ENCODE results near the gene GOLGA6L26. TPM values are rescaled to one million over a fixed set of nuclear protein-coding genes. Genes with fewer than 3 reads are reported as not detected.
"Not testable (repeated sequence)": the region's sequence is repeated elsewhere in the genome, so short reads cannot be mapped to it uniquely, and the experiment has no call there.

GOLGA6L26 gene
- total RNA-seq (not detected), total RNA-seq (0 to 0.07 (median 0) reads per million in 29 experiments)
- not detected for total RNA-seq (2013)

GRCh38 chr15:23334096-23334495 is at the start of gene GOLGA6L26:
TSS of gene GOLGA6L26 (minus strand) at chr15:23334196. CDS start at chr15:23334135, 61 bp downstream.
- H3K36me3 Mint-ChIP-seq; H3K27me3 ChIP-seq (replicated peaks in 1 of 2; ENCODE audit: control insufficient read depth in 2 of 2, extremely low read depth in 1 of 2, insufficient read depth in 2 of 2, low read length in 1 of 2); H3K27ac ChIP-seq (ENCODE audit: low read length); H3K4me1 Mint-ChIP-seq; ATAC-seq (replicated peaks in 1 of 4); POLR2A ChIA-PET; CTCF ChIA-PET; H3K27me3 Mint-ChIP-seq; H3K4me3 ChIP-seq (ENCODE audit: control insufficient read depth in 1 of 2, extremely low read depth in 1 of 2, low read length in 1 of 2); H3K36me3 ChIP-seq (ENCODE audit: control insufficient read depth in 2 of 2, extremely low read depth in 1 of 2, insufficient read depth in 1 of 2, low read length in 1 of 2); H3K27ac Mint-ChIP-seq; DNase-seq; H3K4me1 ChIP-seq (ENCODE audit: control insufficient read depth in 1 of 2, extremely low read depth in 1 of 2, insufficient read depth in 2 of 2, low read length in 2 of 2); H3K9me3 ChIP-seq; H3K4me3 Mint-ChIP-seq; H3K9me3 Mint-ChIP-seq: not testable (repeated sequence)
- WGBS (ENCODE audit: insufficient coverage) = no CpG with 5 or more reads among the region's 7 CpGs

GRCh38 chr15:23381192-23381591 is 47.2 kb upstream of the GOLGA6L26 start:
- H3K9me3 ChIP-seq; POLR2A ChIA-PET; H3K27me3 Mint-ChIP-seq; H3K36me3 Mint-ChIP-seq; H3K27me3 ChIP-seq (replicated peaks in 1 of 2; ENCODE audit: control insufficient read depth in 2 of 2, extremely low read depth in 1 of 2, insufficient read depth in 2 of 2, low read length in 1 of 2); H3K27ac Mint-ChIP-seq; ATAC-seq (replicated peaks in 1 of 4); H3K4me3 ChIP-seq (ENCODE audit: control insufficient read depth in 1 of 2, extremely low read depth in 1 of 2, low read length in 1 of 2); CTCF ChIA-PET; H3K9me3 Mint-ChIP-seq; H3K4me1 Mint-ChIP-seq; H3K36me3 ChIP-seq (ENCODE audit: control insufficient read depth in 2 of 2, extremely low read depth in 1 of 2, insufficient read depth in 1 of 2, low read length in 1 of 2); H3K27ac ChIP-seq (ENCODE audit: low read length); H3K4me3 Mint-ChIP-seq; DNase-seq; H3K4me1 ChIP-seq (ENCODE audit: control insufficient read depth in 1 of 2, extremely low read depth in 1 of 2, insufficient read depth in 2 of 2, low read length in 2 of 2): not testable (repeated sequence)
- 72% methylated on average over 5 of the region's 7 CpGs for WGBS (ENCODE audit: insufficient coverage)

GRCh38 chr15:23380700-23381099 is 46.7 kb upstream of the GOLGA6L26 start:
- H3K27ac ChIP-seq (ENCODE audit: low read length); H3K27me3 ChIP-seq (replicated peaks in 1 of 2; ENCODE audit: control insufficient read depth in 2 of 2, extremely low read depth in 1 of 2, insufficient read depth in 2 of 2, low read length in 1 of 2); H3K9me3 Mint-ChIP-seq; H3K4me3 Mint-ChIP-seq; H3K36me3 ChIP-seq (ENCODE audit: control insufficient read depth in 2 of 2, extremely low read depth in 1 of 2, insufficient read depth in 1 of 2, low read length in 1 of 2); DNase-seq; H3K36me3 Mint-ChIP-seq; H3K27me3 Mint-ChIP-seq; POLR2A ChIA-PET; ATAC-seq (replicated peaks in 1 of 4); H3K9me3 ChIP-seq; H3K4me1 Mint-ChIP-seq; H3K4me1 ChIP-seq (ENCODE audit: control insufficient read depth in 1 of 2, extremely low read depth in 1 of 2, insufficient read depth in 2 of 2, low read length in 2 of 2); H3K27ac Mint-ChIP-seq; CTCF ChIA-PET; H3K4me3 ChIP-seq (ENCODE audit: control insufficient read depth in 1 of 2, extremely low read depth in 1 of 2, low read length in 1 of 2): not testable (repeated sequence)
- 71% methylated on average over 2 of the region's 4 CpGs for WGBS (ENCODE audit: insufficient coverage)

GRCh38 chr15:23378946-23379345 is 45.0 kb upstream of the GOLGA6L26 start:
- H3K36me3 ChIP-seq (ENCODE audit: control insufficient read depth in 2 of 2, extremely low read depth in 1 of 2, insufficient read depth in 1 of 2, low read length in 1 of 2); H3K9me3 Mint-ChIP-seq; H3K4me3 Mint-ChIP-seq; H3K4me1 Mint-ChIP-seq; ATAC-seq (replicated peaks in 1 of 4); H3K27me3 Mint-ChIP-seq; H3K27ac ChIP-seq (ENCODE audit: low read length); H3K36me3 Mint-ChIP-seq; DNase-seq; H3K9me3 ChIP-seq; H3K4me1 ChIP-seq (ENCODE audit: control insufficient read depth in 1 of 2, extremely low read depth in 1 of 2, insufficient read depth in 2 of 2, low read length in 2 of 2); POLR2A ChIA-PET; H3K27me3 ChIP-seq (replicated peaks in 1 of 2; ENCODE audit: control insufficient read depth in 2 of 2, extremely low read depth in 1 of 2, insufficient read depth in 2 of 2, low read length in 1 of 2); H3K4me3 ChIP-seq (ENCODE audit: control insufficient read depth in 1 of 2, extremely low read depth in 1 of 2, low read length in 1 of 2); H3K27ac Mint-ChIP-seq; CTCF ChIA-PET: not testable (repeated sequence)
- WGBS (ENCODE audit: insufficient coverage) = 43% methylated on average over 1 of the region's 13 CpGs

GRCh38 chr15:23374226-23374625 is 40.2 kb upstream of the GOLGA6L26 start:
- H3K9me3 ChIP-seq; H3K4me1 ChIP-seq (ENCODE audit: control insufficient read depth in 1 of 2, extremely low read depth in 1 of 2, insufficient read depth in 2 of 2, low read length in 2 of 2); H3K4me3 ChIP-seq (ENCODE audit: control insufficient read depth in 1 of 2, extremely low read depth in 1 of 2, low read length in 1 of 2); H3K27me3 ChIP-seq (replicated peaks in 1 of 2; ENCODE audit: control insufficient read depth in 2 of 2, extremely low read depth in 1 of 2, insufficient read depth in 2 of 2, low read length in 1 of 2); H3K27ac Mint-ChIP-seq; H3K36me3 ChIP-seq (ENCODE audit: control insufficient read depth in 2 of 2, extremely low read depth in 1 of 2, insufficient read depth in 1 of 2, low read length in 1 of 2); ATAC-seq (replicated peaks in 1 of 4); H3K4me1 Mint-ChIP-seq; H3K36me3 Mint-ChIP-seq; H3K27me3 Mint-ChIP-seq; H3K9me3 Mint-ChIP-seq; CTCF ChIA-PET; H3K27ac ChIP-seq (ENCODE audit: low read length); POLR2A ChIA-PET; DNase-seq; H3K4me3 Mint-ChIP-seq: not testable (repeated sequence)
- 85% methylated on average over 5 of the region's 11 CpGs for WGBS (ENCODE audit: insufficient coverage)

GRCh38 chr15:23372891-23373600 is 39.0 kb upstream of the GOLGA6L26 start:
- H3K36me3 ChIP-seq (ENCODE audit: control insufficient read depth in 2 of 2, extremely low read depth in 1 of 2, insufficient read depth in 1 of 2, low read length in 1 of 2); H3K36me3 Mint-ChIP-seq; H3K27me3 Mint-ChIP-seq; H3K4me1 ChIP-seq (ENCODE audit: control insufficient read depth in 1 of 2, extremely low read depth in 1 of 2, insufficient read depth in 2 of 2, low read length in 2 of 2); DNase-seq; CTCF ChIA-PET; H3K27ac Mint-ChIP-seq; H3K27ac ChIP-seq (ENCODE audit: low read length); H3K4me3 ChIP-seq (ENCODE audit: control insufficient read depth in 1 of 2, extremely low read depth in 1 of 2, low read length in 1 of 2); POLR2A ChIA-PET; H3K27me3 ChIP-seq (replicated peaks in 1 of 2; ENCODE audit: control insufficient read depth in 2 of 2, extremely low read depth in 1 of 2, insufficient read depth in 2 of 2, low read length in 1 of 2); H3K9me3 Mint-ChIP-seq; ATAC-seq (replicated peaks in 1 of 4); H3K9me3 ChIP-seq; H3K4me3 Mint-ChIP-seq; H3K4me1 Mint-ChIP-seq: not testable (repeated sequence)
- WGBS (ENCODE audit: insufficient coverage) = 94% methylated on average over 25 of the region's 40 CpGs

- Histone ChIP-seq H3K36me3 (ENCODE audit: control insufficient read depth in 2 of 2, extremely low read depth in 1 of 2, insufficient read depth in 1 of 2, low read length in 1 of 2) (no peaks in the 10 kb centered on the region), H3K4me1 (ENCODE audit: control insufficient read depth in 1 of 2, extremely low read depth in 1 of 2, insufficient read depth in 2 of 2, low read length in 2 of 2) (no peaks in the 10 kb centered on the region), H3K9me3 (no peaks in the 10 kb centered on the region), H3K27me3 (replicated peaks in 1 of 2; ENCODE audit: control insufficient read depth in 2 of 2, extremely low read depth in 1 of 2, insufficient read depth in 2 of 2, low read length in 1 of 2) (peaks cover 0 to 5% of the 10 kb centered on the region in 2 experiments), H3K27ac (ENCODE audit: low read length) (no peak overlapping the region), H3K4me3 (ENCODE audit: control insufficient read depth in 1 of 2, extremely low read depth in 1 of 2, low read length in 1 of 2) (no peak overlapping the region)
- H3K36me3 Mint-ChIP-seq = no peaks in the 10 kb centered on the region
- no peaks in the 10 kb centered on the region for H3K4me1 Mint-ChIP-seq
- H3K27me3 Mint-ChIP-seq = peaks cover 3 to 5% of the 10 kb centered on the region in 2 donors
- no peak overlapping the region for H3K4me3 Mint-ChIP-seq
- no peak overlapping the region for H3K27ac Mint-ChIP-seq
- CTCF ChIA-PET = no interaction called here
- no peak for DNase-seq
- no peak for ATAC-seq (replicated peaks in 1 of 4)
- no peaks in the 10 kb centered on the region for H3K9me3 Mint-ChIP-seq
- POLR2A ChIA-PET = no interaction called here
- WGBS (ENCODE audit: insufficient coverage) = 100% methylated on average over 3 of the region's 15 CpGs
Measured at GRCh38 chr15:23372284-23372683, 38.3 kb upstream of the GOLGA6L26 start.
